ENCODE measurements around the gene TAGLN. TPM values are rescaled to one million over a fixed set of nuclear protein-coding genes. Genes with fewer than 3 reads are reported as not detected.

Gene TAGLN
- total and polyA plus RNA-seq, 2 experiments from 2014 or later, result 1,454 to 2,613 TPM

DNA sequence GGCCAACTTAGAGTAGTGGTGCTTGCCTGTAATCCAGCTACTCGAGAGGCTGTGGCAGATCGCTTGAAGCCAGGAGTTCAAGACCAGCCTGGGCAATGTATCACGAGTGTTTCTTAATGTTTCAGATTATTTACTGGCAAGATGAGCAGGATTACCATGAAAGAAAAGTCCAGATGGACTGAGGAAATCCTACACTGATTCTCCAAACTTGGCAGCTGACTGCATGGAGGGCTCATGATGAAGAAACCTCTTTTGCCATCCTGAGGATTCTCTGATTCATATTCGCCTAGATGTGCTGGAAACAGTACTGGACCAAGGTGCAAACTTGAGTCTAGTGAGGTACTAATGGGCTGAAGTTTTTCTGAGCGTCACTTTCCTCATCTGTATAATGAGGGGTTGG is 23.4 kb upstream of the TAGLN start:
- H3K9me3 ChIP-seq (ENCODE audit: low read depth), result no peaks in the 10 kb centered on the region
- no peak overlapping the region for H3K27ac ChIP-seq
- no peaks in the 10 kb centered on the region for H3K9me2 ChIP-seq (ENCODE audit: insufficient read depth)
- peaks cover 25% of the 10 kb centered on the region for H3K79me2 ChIP-seq (ENCODE audit: insufficient read depth)
- H3K9ac ChIP-seq, result no peak overlapping the region
- H3K4me1 ChIP-seq (ENCODE audit: insufficient read depth), result peaks cover 24% of the 10 kb centered on the region
- H4K20me1 ChIP-seq (ENCODE audit: insufficient read depth), result no peaks in the 10 kb centered on the region
- H2AFZ ChIP-seq, result no peak overlapping the region
- peak; percentile 23 for DNase-seq
- no peaks in the 10 kb centered on the region for H3K27me3 ChIP-seq (replicated peaks; ENCODE audit: insufficient read depth)
- peaks cover 26% of the 10 kb centered on the region; the same call in 1 of the 2 replicates for H3F3A ChIP-seq (ENCODE audit: insufficient read depth)
- H3K36me3 ChIP-seq (ENCODE audit: low read depth), result peaks cover 13% of the 10 kb centered on the region
- no peak overlapping the region for H3K4me2 ChIP-seq (ENCODE audit: unreplicated experiment)
- TF ChIP-seq EZH2phosphoT487 (IDR thresholded peaks at IDR 0.05; ENCODE audit: insufficient read depth, low read depth) (no peak), EZH2 (IDR thresholded peaks at IDR 0.05; ENCODE audit: insufficient read depth, poor library complexity, severe bottlenecking) (no peak)
- in situ Hi-C loops (cut with MboI), result no loop called here
- WGBS, 2 experiments (ENCODE audit: low coverage in 1 of 2, low lambda C conversion rate in 2 of 2, missing lambda C conversion rate in 2 of 2), result 68 to 74% methylated on average over 5 of the region's 5 CpGs
- H3K4me3 ChIP-seq, result no peak overlapping the region

DNA sequence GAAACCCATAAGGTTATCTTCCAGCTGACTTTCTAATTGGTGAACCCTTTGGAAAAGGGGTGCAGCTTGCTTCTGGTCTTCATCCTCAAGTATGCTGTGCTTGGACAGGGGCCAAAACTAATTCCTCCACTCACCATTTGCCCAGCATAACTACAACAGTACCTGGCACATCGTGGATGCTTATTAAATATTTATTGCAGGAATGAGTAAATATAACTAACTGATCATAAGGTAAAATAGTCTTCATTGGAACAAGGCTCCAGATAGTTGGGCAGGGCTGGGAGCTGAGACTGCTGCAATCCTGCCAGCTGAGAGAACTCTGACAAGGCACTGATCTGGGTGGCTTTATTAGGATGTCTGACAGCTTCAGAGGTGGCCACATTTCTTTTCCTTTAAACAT is 23.0 kb upstream of the TAGLN start:
- Histone ChIP-seq H3K79me2 (ENCODE audit: insufficient read depth) (peaks cover 23% of the 10 kb centered on the region), H3K27me3 (replicated peaks; ENCODE audit: insufficient read depth) (no peaks in the 10 kb centered on the region), H3K36me3 (ENCODE audit: low read depth) (peaks cover 9% of the 10 kb centered on the region), H3K4me2 (ENCODE audit: unreplicated experiment) (no peak overlapping the region), H3K9me2 (ENCODE audit: insufficient read depth) (no peaks in the 10 kb centered on the region), H3K27ac (no peak overlapping the region), H3F3A (ENCODE audit: insufficient read depth) (peaks cover 23% of the 10 kb centered on the region; the same call in 1 of the 2 replicates), H3K9ac (no peak overlapping the region), H4K20me1 (ENCODE audit: insufficient read depth) (no peaks in the 10 kb centered on the region), H3K4me1 (ENCODE audit: insufficient read depth) (peaks cover 27% of the 10 kb centered on the region), H3K9me3 (ENCODE audit: low read depth) (no peaks in the 10 kb centered on the region), H2AFZ (no peak overlapping the region), H3K4me3 (no peak overlapping the region)
- 50 to 51% methylated on average over 1 of the region's 1 CpG for WGBS, 2 experiments (ENCODE audit: low coverage in 1 of 2, low lambda C conversion rate in 2 of 2, missing lambda C conversion rate in 2 of 2)
- TF ChIP-seq EZH2 (IDR thresholded peaks at IDR 0.05; ENCODE audit: insufficient read depth, poor library complexity, severe bottlenecking) (no peak), EZH2phosphoT487 (IDR thresholded peaks at IDR 0.05; ENCODE audit: insufficient read depth, low read depth) (no peak)
- no peak for DNase-seq
- in situ Hi-C loops (cut with MboI), result no loop called here

DNA sequence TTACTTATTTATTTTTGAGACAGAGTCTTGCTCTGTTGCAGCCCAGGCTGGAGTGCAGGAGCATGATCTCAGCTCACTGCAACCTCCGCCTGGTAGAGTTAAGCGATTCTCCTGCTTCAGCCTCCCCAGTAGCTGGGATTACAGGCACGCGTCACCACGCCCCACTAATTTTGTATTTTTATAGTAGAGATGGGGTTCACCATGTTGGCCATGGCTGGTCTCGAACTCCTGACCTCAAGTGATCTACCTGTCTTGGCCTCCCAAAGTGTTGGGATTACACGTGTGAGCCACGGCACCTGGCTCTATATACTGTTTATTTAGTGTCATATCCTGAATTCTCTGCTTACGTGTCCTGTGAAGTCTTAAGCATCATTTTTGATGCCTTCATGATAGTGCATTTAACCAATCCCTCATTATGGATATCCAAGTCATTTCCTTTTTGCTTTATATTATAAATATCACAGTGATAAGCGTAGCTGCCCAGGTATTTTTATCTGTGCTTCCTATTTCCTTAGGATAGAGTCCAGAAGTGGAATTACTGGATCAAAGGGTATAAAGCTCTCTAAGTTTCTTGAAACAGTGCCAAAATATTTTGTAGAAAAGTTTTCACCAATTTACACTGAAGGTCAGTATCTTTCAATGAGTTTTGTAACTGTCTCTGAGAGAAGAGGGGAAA is 21.5 kb upstream of the TAGLN start:
- Histone ChIP-seq H3K9me2 (ENCODE audit: insufficient read depth) (no peaks in the 10 kb centered on the region), H3K9ac (peak overlapping the region; percentile 86), H2AFZ (peak overlapping the region; percentile 60), H3F3A (ENCODE audit: insufficient read depth) (peaks cover 15% of the 10 kb centered on the region; the same call in 1 of the 2 replicates), H3K36me3 (ENCODE audit: low read depth) (no peaks in the 10 kb centered on the region), H3K9me3 (ENCODE audit: low read depth) (no peaks in the 10 kb centered on the region), H3K27ac (peak overlapping the region; percentile 63), H3K4me2 (ENCODE audit: unreplicated experiment) (peak overlapping the region; percentile 75), H3K4me1 (ENCODE audit: insufficient read depth) (peaks cover 20% of the 10 kb centered on the region), H3K4me3 (peak overlapping the region; percentile 95), H4K20me1 (ENCODE audit: insufficient read depth) (no peaks in the 10 kb centered on the region), H3K79me2 (ENCODE audit: insufficient read depth) (peaks cover 21% of the 10 kb centered on the region), H3K27me3 (replicated peaks; ENCODE audit: insufficient read depth) (no peaks in the 10 kb centered on the region)
- 86 to 87% methylated on average over 10 of the region's 10 CpGs for WGBS, 2 experiments (ENCODE audit: low coverage in 1 of 2, low lambda C conversion rate in 2 of 2, missing lambda C conversion rate in 2 of 2)
- DNase-seq, result peak; percentile 25
- in situ Hi-C loops (cut with MboI), result no loop called here
- TF ChIP-seq EZH2phosphoT487 (IDR thresholded peaks at IDR 0.05; ENCODE audit: insufficient read depth, low read depth) (no peak), EZH2 (IDR thresholded peaks at IDR 0.05; ENCODE audit: insufficient read depth, poor library complexity, severe bottlenecking) (no peak)

DNA sequence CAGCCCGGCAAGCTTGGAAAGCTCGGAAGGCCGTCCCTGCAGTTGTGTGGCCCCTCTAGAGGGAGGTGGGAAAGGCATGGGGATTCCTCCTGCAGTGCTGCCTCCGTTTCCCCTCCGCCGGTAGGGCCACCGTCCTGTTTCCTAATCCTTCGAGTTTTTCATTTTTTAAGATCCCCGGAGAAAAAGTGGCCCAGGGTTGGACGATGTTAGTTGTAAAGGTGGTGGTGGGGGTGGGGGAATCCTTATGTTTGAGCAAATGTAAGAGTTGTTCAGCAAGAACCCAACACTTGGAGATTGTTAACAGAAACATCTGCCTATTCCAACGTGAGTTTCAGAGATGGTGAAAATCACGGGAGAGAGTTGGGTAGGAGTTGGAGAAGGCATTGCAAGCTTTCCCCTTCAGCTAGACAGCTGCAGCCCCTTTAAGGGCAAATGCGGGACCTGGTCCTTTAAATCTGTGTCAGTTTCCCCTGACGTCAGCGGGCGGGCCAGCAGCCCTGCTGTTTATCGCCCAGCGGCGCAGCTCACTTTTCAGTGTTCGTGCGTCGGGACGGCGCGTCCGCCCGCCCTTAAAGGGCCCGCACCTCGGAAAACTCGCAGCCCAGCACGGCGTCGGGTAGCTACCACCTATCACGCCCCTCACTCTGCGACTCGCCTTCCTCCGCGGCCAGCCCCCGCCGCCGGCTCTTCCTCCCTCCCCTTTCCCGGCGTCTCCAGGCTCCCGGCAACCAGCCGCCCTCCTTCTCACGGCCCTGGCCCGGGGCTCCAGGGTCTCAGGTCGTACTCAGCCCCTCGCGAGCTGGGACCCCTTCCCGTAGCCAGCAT is 20.7 kb upstream of the TAGLN start, which contains the start of gene SIDT2:
TSS of gene SIDT2 (plus strand) at position 534 of the 825 bp plus-strand sequence. CDS start 521 bp downstream, outside the sequence.
- H3K9ac ChIP-seq, result peak within 1 kb of the TSS; percentile 86
- H3K27ac ChIP-seq, result peak within 1 kb of the TSS; percentile 63
- DNase-seq, result peak; percentile 98
- H3K4me3 ChIP-seq, result peak within 1 kb of the TSS; percentile 95
- H3K4me2 ChIP-seq (ENCODE audit: unreplicated experiment), result peak within 1 kb of the TSS; percentile 97
- no peaks in the 10 kb centered on the region for H4K20me1 ChIP-seq (ENCODE audit: insufficient read depth)
- H3K27me3 ChIP-seq (replicated peaks; ENCODE audit: insufficient read depth), result no peaks in the 10 kb centered on the region
- H3K9me3 ChIP-seq (ENCODE audit: low read depth), result no peaks in the 10 kb centered on the region
- H3K9me2 ChIP-seq (ENCODE audit: insufficient read depth), result no peaks in the 10 kb centered on the region
- in situ Hi-C loops (cut with MboI), result no loop called here
- H2AFZ ChIP-seq, result peak within 1 kb of the TSS; percentile 77
- TF ChIP-seq EZH2 (IDR thresholded peaks at IDR 0.05; ENCODE audit: insufficient read depth, poor library complexity, severe bottlenecking) (no peak), EZH2phosphoT487 (IDR thresholded peaks at IDR 0.05; ENCODE audit: insufficient read depth, low read depth) (no peak)
- peaks cover 21% of the 10 kb centered on the region for H3K79me2 ChIP-seq (ENCODE audit: insufficient read depth)
- H3K4me1 ChIP-seq (ENCODE audit: insufficient read depth), result peaks cover 20% of the 10 kb centered on the region
- H3K36me3 ChIP-seq (ENCODE audit: low read depth), result no peaks in the 10 kb centered on the region
- WGBS, 2 experiments (ENCODE audit: low coverage in 1 of 2, low lambda C conversion rate in 2 of 2, missing lambda C conversion rate in 2 of 2), result 1% methylated on average over 43 to 51 of the region's 51 CpGs
- peaks cover 15% of the 10 kb centered on the region; the same call in 1 of the 2 replicates for H3F3A ChIP-seq (ENCODE audit: insufficient read depth)
